ENCODE results near the gene COG5.
A peak's percentile ranks its signal among the peaks of the same experiment; 100 is the strongest.

DNA sequence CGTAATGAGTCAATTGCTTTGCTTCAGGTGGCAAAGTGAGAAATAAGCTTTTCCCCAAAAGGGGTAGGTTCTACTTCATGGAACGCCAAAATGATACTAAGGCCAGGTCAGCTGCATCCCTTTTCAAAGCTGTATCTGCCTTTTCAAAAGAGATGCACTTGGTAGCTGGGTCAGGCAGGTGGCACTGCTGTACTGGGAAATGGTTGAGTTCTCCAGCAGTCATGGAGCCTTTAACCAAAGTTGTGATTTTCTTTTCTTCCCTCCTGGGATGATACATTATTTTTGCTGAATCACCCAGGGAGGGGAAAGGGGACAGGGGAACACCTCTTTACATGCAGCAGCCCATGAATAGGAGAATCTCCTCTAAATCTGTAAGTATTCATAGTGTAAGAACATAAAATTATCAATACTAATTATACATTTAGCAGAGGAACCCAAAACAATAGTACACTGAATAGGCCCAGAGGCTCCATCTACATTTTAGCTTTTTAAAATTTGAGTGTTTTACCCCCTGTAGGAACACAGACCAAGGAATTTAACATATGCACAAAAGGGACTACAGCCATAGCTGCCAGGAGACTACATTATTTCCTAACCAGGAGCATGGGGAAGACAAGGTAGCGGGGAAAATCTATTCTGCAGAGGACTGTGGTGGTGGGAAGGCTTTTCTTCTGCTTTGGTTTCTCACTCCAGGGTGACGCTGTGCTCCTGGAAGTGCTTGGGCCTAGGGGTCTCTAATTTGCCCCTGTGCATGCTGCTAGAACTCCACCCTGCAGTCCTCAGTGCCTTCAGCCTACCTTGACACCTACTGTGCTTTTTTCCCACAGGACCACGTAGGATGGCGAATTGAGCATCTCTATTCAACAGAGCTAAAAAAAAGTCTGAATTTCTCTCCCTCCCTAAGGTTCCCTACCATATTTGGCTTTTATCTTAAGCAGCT lies 100.3 kb downstream of the COG5 start:
- TF ChIP-seq, protein P1, sequence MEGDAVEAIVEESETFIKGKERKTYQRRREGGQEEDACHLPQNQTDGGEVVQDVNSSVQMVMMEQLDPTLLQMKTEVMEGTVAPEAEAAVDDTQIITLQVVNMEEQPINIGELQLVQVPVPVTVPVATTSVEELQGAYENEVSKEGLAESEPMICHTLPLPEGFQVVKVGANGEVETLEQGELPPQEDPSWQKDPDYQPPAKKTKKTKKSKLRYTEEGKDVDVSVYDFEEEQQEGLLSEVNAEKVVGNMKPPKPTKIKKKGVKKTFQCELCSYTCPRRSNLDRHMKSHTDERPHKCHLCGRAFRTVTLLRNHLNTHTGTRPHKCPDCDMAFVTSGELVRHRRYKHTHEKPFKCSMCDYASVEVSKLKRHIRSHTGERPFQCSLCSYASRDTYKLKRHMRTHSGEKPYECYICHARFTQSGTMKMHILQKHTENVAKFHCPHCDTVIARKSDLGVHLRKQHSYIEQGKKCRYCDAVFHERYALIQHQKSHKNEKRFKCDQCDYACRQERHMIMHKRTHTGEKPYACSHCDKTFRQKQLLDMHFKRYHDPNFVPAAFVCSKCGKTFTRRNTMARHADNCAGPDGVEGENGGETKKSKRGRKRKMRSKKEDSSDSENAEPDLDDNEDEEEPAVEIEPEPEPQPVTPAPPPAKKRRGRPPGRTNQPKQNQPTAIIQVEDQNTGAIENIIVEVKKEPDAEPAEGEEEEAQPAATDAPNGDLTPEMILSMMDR (IDR thresholded peaks at IDR 0.05), result peak; percentile 96
- TF ChIP-seq EZH2phosphoT487 (IDR thresholded peaks at IDR 0.05; ENCODE audit: borderline replicate concordance, low read depth), result no peak
- TF ChIP-seq POLR2AphosphoS5 (IDR thresholded peaks at IDR 0.05; ENCODE audit: low read depth, low read length), result no peak
- no peak for TF ChIP-seq TEAD4 (IDR thresholded peaks at IDR 0.05; ENCODE audit: borderline replicate concordance, insufficient read depth)
- TF ChIP-seq EP300 (IDR thresholded peaks at IDR 0.05; ENCODE audit: borderline replicate concordance in 1 of 2, low read depth in 1 of 2, low read length in 1 of 2), result no peak
- TF ChIP-seq, protein P2, sequence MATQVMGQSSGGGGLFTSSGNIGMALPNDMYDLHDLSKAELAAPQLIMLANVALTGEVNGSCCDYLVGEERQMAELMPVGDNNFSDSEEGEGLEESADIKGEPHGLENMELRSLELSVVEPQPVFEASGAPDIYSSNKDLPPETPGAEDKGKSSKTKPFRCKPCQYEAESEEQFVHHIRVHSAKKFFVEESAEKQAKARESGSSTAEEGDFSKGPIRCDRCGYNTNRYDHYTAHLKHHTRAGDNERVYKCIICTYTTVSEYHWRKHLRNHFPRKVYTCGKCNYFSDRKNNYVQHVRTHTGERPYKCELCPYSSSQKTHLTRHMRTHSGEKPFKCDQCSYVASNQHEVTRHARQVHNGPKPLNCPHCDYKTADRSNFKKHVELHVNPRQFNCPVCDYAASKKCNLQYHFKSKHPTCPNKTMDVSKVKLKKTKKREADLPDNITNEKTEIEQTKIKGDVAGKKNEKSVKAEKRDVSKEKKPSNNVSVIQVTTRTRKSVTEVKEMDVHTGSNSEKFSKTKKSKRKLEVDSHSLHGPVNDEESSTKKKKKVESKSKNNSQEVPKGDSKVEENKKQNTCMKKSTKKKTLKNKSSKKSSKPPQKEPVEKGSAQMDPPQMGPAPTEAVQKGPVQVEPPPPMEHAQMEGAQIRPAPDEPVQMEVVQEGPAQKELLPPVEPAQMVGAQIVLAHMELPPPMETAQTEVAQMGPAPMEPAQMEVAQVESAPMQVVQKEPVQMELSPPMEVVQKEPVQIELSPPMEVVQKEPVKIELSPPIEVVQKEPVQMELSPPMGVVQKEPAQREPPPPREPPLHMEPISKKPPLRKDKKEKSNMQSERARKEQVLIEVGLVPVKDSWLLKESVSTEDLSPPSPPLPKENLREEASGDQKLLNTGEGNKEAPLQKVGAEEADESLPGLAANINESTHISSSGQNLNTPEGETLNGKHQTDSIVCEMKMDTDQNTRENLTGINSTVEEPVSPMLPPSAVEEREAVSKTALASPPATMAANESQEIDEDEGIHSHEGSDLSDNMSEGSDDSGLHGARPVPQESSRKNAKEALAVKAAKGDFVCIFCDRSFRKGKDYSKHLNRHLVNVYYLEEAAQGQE (IDR thresholded peaks at IDR 0.05; ENCODE audit: low read depth, low read length), result no peak
- peak; percentile 100 for TF ChIP-seq RAD21 (IDR thresholded peaks at IDR 0.05; ENCODE audit: low read length)
- no peak for TF ChIP-seq SIN3A (IDR thresholded peaks at IDR 0.05; ENCODE audit: borderline replicate concordance, low read depth, low read length)
- TF ChIP-seq, protein P3, sequence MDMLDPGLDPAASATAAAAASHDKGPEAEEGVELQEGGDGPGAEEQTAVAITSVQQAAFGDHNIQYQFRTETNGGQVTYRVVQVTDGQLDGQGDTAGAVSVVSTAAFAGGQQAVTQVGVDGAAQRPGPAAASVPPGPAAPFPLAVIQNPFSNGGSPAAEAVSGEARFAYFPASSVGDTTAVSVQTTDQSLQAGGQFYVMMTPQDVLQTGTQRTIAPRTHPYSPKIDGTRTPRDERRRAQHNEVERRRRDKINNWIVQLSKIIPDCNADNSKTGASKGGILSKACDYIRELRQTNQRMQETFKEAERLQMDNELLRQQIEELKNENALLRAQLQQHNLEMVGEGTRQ (IDR thresholded peaks at IDR 0.05; ENCODE audit: borderline replicate concordance, low read depth, low read length), result no peak

Measured in SK-N-SH (cell line).